ENCODE data around the gene NMRAL1.
A peak's percentile ranks its signal among the peaks of the same experiment; 100 is the strongest.

NMRAL1 gene

DNA sequence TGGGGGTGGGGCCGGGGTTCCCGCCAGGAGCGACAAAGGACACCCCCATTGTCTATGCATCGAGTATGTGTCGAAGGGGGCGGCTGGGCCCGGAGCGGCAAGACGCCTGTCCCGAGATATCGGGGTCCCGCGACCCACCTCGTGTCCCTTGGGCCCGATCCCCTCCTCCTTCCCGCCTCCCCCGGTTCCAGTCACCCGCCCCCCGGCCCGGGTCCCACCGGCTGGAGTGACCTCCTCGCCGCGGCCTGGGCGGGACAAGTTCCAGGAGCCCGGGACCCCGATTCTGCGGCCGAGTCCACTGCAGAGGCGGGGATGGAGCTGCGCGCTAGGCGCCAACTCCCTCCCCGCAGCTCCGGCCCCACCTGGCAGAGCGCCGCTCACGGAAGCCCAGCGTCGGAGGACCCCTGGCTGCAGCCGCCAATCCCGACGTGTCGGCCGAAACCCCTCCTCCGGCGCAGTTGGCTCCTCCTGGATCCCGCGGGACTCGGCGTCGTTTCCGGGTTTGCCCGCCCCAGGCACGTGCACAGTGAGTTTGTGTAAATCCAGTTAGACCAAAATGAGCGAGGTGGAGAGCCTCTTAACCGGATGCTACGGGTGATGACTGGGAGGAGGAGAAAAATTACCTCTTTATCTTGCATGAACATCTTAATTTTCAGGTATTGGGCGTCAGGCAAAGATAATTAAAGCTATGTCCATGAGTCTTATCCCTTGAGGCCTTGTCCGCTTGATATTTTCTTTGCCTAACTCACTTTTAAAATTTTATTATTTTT is at the start of gene NMRAL1:
Gene NMRAL1, minus strand, starts transcription at position 434 of the 770 bp plus-strand sequence. CDS start 493 bp downstream, outside the sequence.
- peaks cover 10% of the 10 kb centered on the region for H3K36me3 ChIP-seq (replicated peaks)
- in situ Hi-C loops (cut with MboI; ENCODE audit: low sequenced_read_pairs), result no loop called here
- peak; percentile 93 to 98 for DNase-seq (ENCODE audit: low spot score in 2 of 2)
- H3K9me3 ChIP-seq, result no peaks in the 10 kb centered on the region
- peak within 1 kb of the TSS; percentile 74 for H3K4me3 ChIP-seq
- no peaks in the 10 kb centered on the region for H3K27me3 ChIP-seq (ENCODE audit: low read depth)
- peaks cover 19% of the 10 kb centered on the region for H3K4me1 ChIP-seq

DNA sequence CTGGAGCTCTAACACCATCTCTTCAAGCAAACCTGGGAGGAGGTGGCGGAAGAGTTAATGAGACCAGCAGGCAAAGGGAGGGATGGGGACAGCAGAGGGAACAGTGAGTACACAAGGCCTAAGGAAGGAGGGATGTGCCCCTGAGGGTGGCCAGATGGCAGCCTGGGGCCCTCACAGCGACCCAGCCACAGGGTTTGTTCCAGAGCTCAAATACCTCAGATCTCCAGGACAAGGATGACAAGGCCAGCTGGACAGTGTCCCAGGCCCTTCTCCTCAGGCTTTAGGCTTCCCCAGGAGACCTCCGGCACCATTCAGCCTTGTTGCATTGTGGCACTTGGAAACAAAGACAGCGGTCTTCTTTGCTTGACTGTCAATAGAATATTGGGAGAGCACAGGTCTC is 49.3 kb upstream of the NMRAL1 start:
- no peak for DNase-seq (ENCODE audit: low spot score in 2 of 2)
- H3K9me3 ChIP-seq, result no peaks in the 10 kb centered on the region
- H3K4me1 ChIP-seq, result no peaks in the 10 kb centered on the region
- in situ Hi-C loops (cut with MboI; ENCODE audit: low sequenced_read_pairs), result no loop called here
- no peaks in the 10 kb centered on the region for H3K27me3 ChIP-seq (ENCODE audit: low read depth)
- H3K36me3 ChIP-seq (replicated peaks), result no peaks in the 10 kb centered on the region; the same call in 1 of the 2 replicates
- no peak overlapping the region for H3K4me3 ChIP-seq

- no peak overlapping the region for H3K4me3 ChIP-seq
- no peaks in the 10 kb centered on the region for H3K9me3 ChIP-seq
- in situ Hi-C loops (cut with MboI; ENCODE audit: low sequenced_read_pairs), result no loop called here
- no peak for DNase-seq (ENCODE audit: low spot score in 2 of 2)
- no peaks in the 10 kb centered on the region for H3K27me3 ChIP-seq (ENCODE audit: low read depth)
- no peaks in the 10 kb centered on the region for H3K4me1 ChIP-seq
- H3K36me3 ChIP-seq (replicated peaks), result no peaks in the 10 kb centered on the region; the same call in 1 of the 2 replicates
Measured at GRCh38 chr16:4522051-4522581, 47.7 kb upstream of the NMRAL1 start.

- Histone ChIP-seq H3K9me3 (no peaks in the 10 kb centered on the region), H3K27me3 (ENCODE audit: low read depth) (no peaks in the 10 kb centered on the region), H3K36me3 (replicated peaks) (no peaks in the 10 kb centered on the region; the same call in 1 of the 2 replicates), H3K4me1 (no peaks in the 10 kb centered on the region; the same call in 1 of the 2 replicates), H3K4me3 (no peak overlapping the region)
- DNase-seq (ENCODE audit: low spot score in 2 of 2), result no peak
- in situ Hi-C loops (cut with MboI; ENCODE audit: low sequenced_read_pairs), result no loop called here
Measured at GRCh38 chr16:4520913-4521312, 46.5 kb upstream of the NMRAL1 start.

DNA sequence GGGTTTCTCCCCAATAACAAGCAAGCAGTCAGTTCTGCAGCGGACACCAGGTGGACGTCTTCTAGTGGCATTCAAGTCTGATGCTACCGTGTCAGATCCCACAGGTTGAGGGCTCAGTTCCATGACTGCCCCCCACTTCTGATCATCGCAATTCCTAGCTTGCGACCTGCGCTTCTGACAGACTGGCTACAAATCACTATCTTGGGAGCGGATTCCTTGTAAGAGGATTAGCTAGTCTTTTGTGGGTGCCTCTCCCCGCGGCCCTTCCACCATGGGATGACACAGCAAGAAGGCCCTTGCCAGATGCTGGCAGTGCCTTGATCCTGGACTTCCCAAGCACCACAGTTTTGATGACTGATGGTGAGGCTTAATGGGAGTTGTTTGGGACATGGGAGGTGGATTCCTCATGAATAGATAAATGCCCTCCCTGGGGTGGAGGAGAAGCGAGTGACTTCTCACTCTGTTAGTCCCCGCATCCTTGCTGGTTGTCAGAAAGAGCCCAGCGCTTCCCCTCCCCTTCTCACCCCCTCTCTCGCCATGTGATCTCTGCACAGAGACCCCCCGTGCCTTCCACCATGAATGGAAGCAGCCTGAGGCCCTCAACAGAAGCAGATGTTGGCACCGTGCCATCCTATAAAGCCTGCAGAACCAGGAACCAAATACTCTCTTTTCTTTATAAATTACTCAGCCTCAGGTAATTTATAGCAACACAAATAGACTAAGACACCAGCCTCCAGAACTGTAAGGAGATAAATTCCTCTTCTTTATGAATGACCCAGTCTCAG is 45.0 kb upstream of the NMRAL1 start:
- no peak for DNase-seq (ENCODE audit: low spot score in 2 of 2)
- in situ Hi-C loops (cut with MboI; ENCODE audit: low sequenced_read_pairs), result loop anchor here (5.0 to 10.0 kb wide), 2 partner anchors 68 to 435 kb away; partner anchors contain the start of gene SEC14L5
- no peaks in the 10 kb centered on the region for H3K27me3 ChIP-seq (ENCODE audit: low read depth)
- H3K4me1 ChIP-seq, result no peaks in the 10 kb centered on the region; the same call in 1 of the 2 replicates
- no peaks in the 10 kb centered on the region; the same call in 1 of the 2 replicates for H3K36me3 ChIP-seq (replicated peaks)
- H3K4me3 ChIP-seq, result no peak overlapping the region
- no peaks in the 10 kb centered on the region for H3K9me3 ChIP-seq

GRCh38 chr16:4517812-4518680 is 43.6 kb upstream of the NMRAL1 start:
- peak; percentile 27 to 65 for DNase-seq (ENCODE audit: low spot score in 2 of 2)
- in situ Hi-C loops (cut with MboI; ENCODE audit: low sequenced_read_pairs), result loop anchor here (5.0 to 10.0 kb wide), 2 partner anchors 69 to 437 kb away; partner anchors contain the start of gene SEC14L5
- Histone ChIP-seq H3K27me3 (ENCODE audit: low read depth) (no peaks in the 10 kb centered on the region), H3K9me3 (no peaks in the 10 kb centered on the region), H3K36me3 (replicated peaks) (no peaks in the 10 kb centered on the region; the same call in 1 of the 2 replicates), H3K4me3 (no peak overlapping the region), H3K4me1 (no peaks in the 10 kb centered on the region; the same call in 1 of the 2 replicates)

GRCh38 chr16:4515611-4516233 is 41.3 kb upstream of the NMRAL1 start:
- in situ Hi-C loops (cut with MboI; ENCODE audit: low sequenced_read_pairs), result loop anchor here (5.0 to 10.0 kb wide), 2 partner anchors 72 to 439 kb away; partner anchors contain the start of gene SEC14L5
- no peaks in the 10 kb centered on the region for H3K27me3 ChIP-seq (ENCODE audit: low read depth)

DNA sequence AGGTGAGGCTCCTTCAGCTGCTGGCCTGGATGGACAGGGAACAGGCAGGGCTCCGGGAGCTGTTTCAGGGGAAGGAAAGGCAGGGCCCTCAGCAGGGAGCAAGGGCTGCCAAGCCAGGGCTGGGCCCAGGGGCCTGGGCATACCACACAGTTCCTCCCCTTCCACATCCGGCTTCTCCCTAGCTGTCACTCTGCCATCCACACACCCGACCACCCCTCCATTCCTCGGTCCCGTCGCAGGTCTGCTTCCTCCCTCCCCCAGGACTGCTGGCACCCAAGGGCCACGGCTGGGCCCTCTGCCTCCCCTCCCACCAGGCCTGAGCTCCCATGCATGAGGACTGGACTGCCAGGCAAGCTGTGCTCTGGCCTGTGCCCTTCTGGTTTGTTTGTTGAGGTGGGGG is 40.2 kb upstream of the NMRAL1 start:
- in situ Hi-C loops (cut with MboI; ENCODE audit: low sequenced_read_pairs), result loop anchor here (5.0 to 10.0 kb wide), 2 partner anchors 73 to 440 kb away; partner anchors contain the start of gene SEC14L5
- Histone ChIP-seq H3K4me1 (no peaks in the 10 kb centered on the region; the same call in 1 of the 2 replicates), H3K4me3 (no peak overlapping the region), H3K9me3 (no peaks in the 10 kb centered on the region), H3K36me3 (replicated peaks) (peaks cover 30% of the 10 kb centered on the region), H3K27me3 (ENCODE audit: low read depth) (no peaks in the 10 kb centered on the region)
- no peak for DNase-seq (ENCODE audit: low spot score in 2 of 2)

More at GRCh38 chr16:4515611-4516233, 41.3 kb upstream of the NMRAL1 start:
- no peak overlapping the region for H3K4me3 ChIP-seq
- no peak for DNase-seq (ENCODE audit: low spot score in 2 of 2)
- peaks cover 20% of the 10 kb centered on the region for H3K36me3 ChIP-seq (replicated peaks)
- H3K4me1 ChIP-seq, result no peaks in the 10 kb centered on the region; the same call in 1 of the 2 replicates
- H3K9me3 ChIP-seq, result no peaks in the 10 kb centered on the region

DNA sequence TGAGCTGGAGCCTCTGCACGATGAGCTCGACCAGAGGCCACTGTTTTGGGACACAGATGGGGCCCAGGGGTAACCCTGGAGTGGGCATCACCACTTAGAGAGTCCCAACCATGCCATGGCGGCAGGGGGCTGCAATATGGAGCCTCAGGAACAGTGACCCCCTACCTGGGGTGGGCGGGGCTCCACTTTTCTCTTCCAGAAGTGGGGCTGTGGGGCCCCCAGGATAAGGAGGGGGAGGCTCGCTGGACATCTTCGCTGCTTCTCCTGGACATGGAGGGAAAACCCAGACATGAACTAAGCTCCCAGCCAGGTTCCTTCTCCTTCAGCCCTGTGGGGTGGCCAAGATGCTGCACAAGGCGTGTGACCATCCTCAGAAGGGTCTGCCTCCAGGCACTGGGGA is 39.5 kb upstream of the NMRAL1 start:
- H3K36me3 ChIP-seq (replicated peaks), result peaks cover 37% of the 10 kb centered on the region
- H3K4me3 ChIP-seq, result no peak overlapping the region
- no peak for DNase-seq (ENCODE audit: low spot score in 2 of 2)
- in situ Hi-C loops (cut with MboI; ENCODE audit: low sequenced_read_pairs), result loop anchor here (10.0 kb wide), 1 partner anchor 441 kb away; the partner anchor contains the start of gene SEC14L5
- no peaks in the 10 kb centered on the region; the same call in 1 of the 2 replicates for H3K4me1 ChIP-seq
- no peaks in the 10 kb centered on the region for H3K9me3 ChIP-seq
- no peaks in the 10 kb centered on the region for H3K27me3 ChIP-seq (ENCODE audit: low read depth)

DNA sequence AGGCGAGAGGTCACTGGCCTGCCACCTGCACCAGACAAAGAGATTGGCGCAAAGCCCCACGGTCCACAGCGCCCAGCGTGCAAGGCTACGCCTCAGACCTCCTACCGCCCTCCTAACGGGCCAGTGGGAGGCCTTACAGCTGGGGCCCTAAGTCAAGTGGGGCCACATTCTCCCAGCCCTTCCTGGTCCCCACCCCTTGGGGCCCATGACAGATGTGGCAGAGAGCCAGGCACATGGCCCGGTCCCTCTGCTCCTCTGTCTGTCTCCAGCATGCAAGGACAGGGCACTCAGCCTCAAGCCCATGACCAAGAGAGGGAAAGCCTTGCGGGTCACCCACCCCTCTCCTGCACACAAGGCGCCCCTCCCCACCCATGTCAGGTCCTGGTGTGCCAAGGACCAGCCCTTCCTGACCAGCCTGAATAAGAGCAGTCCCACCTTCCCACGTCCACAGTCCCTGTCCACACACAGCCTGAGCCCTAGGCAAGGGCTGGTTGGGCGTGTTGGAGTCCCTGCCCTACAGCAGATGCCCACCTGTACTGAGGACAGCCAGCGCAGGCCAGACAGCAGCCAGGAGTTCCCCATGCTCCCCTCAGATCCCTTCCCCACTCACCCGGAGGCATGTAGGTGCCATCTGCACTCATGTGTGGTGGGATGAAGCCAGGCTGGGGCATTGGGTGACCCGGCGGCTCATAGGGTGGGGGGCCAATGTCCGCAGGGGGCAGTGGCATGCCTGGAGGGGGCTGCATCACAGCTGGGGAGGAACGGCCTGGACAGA is 38.8 kb upstream of the NMRAL1 start:
- in situ Hi-C loops (cut with MboI; ENCODE audit: low sequenced_read_pairs), result loop anchor here (10.0 kb wide), 1 partner anchor 442 kb away; the partner anchor contains the start of gene SEC14L5
- Histone ChIP-seq H3K4me1 (no peaks in the 10 kb centered on the region; the same call in 1 of the 2 replicates), H3K4me3 (no peak overlapping the region), H3K9me3 (no peaks in the 10 kb centered on the region), H3K36me3 (replicated peaks) (peaks cover 43% of the 10 kb centered on the region), H3K27me3 (ENCODE audit: low read depth) (no peaks in the 10 kb centered on the region)
- no peak for DNase-seq (ENCODE audit: low spot score in 2 of 2)

DNA sequence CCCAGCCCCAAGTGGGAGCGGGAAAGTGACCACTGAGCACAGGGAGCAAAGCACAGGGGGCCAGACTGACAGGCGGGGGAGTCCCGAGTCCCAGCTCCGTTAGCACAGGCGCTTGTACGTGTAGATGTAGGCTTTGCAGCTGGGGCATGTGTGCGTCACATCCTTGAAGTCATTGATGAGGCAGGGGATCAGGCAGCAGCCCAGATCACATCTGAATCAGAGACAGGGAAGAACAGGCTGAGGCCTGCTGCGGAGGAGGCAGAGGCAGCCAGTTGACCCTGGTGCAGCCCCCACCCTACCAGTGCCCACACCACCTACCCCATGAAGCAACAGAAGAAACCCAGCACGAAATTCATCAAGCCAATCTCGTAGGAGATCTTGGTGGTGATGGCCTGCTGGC is 38.0 kb upstream of the NMRAL1 start:
- no peaks in the 10 kb centered on the region; the same call in 1 of the 2 replicates for H3K4me1 ChIP-seq
- peaks cover 51% of the 10 kb centered on the region for H3K36me3 ChIP-seq (replicated peaks)
- no peaks in the 10 kb centered on the region for H3K27me3 ChIP-seq (ENCODE audit: low read depth)
- no peaks in the 10 kb centered on the region for H3K9me3 ChIP-seq
- no peak for DNase-seq (ENCODE audit: low spot score in 2 of 2)
- in situ Hi-C loops (cut with MboI; ENCODE audit: low sequenced_read_pairs), result loop anchor here (10.0 kb wide), 1 partner anchor 442 kb away; the partner anchor contains the start of gene SEC14L5
- H3K4me3 ChIP-seq, result no peak overlapping the region

Measured in HAP-1 (cell line).